Upper lobe of left lung (tissue), 6 donors: Measurements from ENCODE around the gene TGFB2. TPM values are rescaled to one million over a fixed set of nuclear protein-coding genes. Genes with fewer than 3 reads are reported as not detected.
A peak's percentile ranks its signal among the peaks of the same experiment; 100 is the strongest.
"Not testable (repeated sequence)": the region's sequence is repeated elsewhere in the genome, so short reads cannot be mapped to it uniquely, and the experiment has no call there.

ENCODE experiments used
- ATAC-seq, 2 donors: fragments of 200-7000 bp; cut with Tn5 transposase; one replicate each; pipeline ENCODE4 v1.9.1; 2022; ENCODE audit warnings: mild to moderate bottlenecking in 2 of 2, moderate library complexity in 2 of 2; ENCODE audit not compliant: low FRiP score in 2 of 2
- DNase-seq, 2 donors: peaks; one replicate each; pipeline ENCODE4 v3.0.0-alpha.2; 2019 to 2020
- H3K27ac ChIP-seq, 4 donors: fragments of 200-600 bp; sonication (generic); one replicate each; pipeline ENCODE4 v1.5.1; 2016 to 2019
- H3K27me3 ChIP-seq, 4 donors: fragments of 200-600 bp; sonication (generic); one replicate each; pipeline ENCODE4 v1.5.1; 2017 to 2019
- H3K36me3 ChIP-seq, 4 donors: fragments of 200-600 bp; sonication (generic); one replicate each; pipeline ENCODE4 v1.5.1; 2016 to 2019
- H3K4me1 ChIP-seq, 4 donors: fragments of 200-600 bp; sonication (generic); one replicate each; pipeline ENCODE4 v1.5.1; 2018 to 2019
- H3K4me3 ChIP-seq, 4 donors: fragments of 200-600 bp; sonication (generic); one replicate each; pipeline ENCODE4 v1.5.1; 2017 to 2019; ENCODE audit warnings: mild to moderate bottlenecking in 2 of 4, moderate library complexity in 1 of 4
- H3K9me3 ChIP-seq, 4 donors: fragments of 200-600 bp; sonication (generic); one replicate each; pipeline ENCODE4 v1.5.1; 2018 to 2019
- CTCF ChIP-seq, 6 experiments: fragments of 450-650 bp in 4 of 6; fragments of 200-600 bp in 2 of 6; sonication (generic) in 2 of 6; IDR thresholded peaks; one replicate each; pipeline ENCODE4 v1.5.1; 2016 to 2019; ENCODE audit warnings: antibody characterized with exemption in 6 of 6
- EP300 ChIP-seq, 4 donors: sonication (generic); formaldehyde crosslinking; IDR thresholded peaks; one replicate each; pipeline ENCODE4 v1.5.1; 2017; ENCODE audit warnings: antibody characterized with exemption in 4 of 4, control low read depth in 2 of 4
- POLR2A ChIP-seq, 4 donors: fragments of 450-650 bp; IDR thresholded peaks; one replicate each; pipeline ENCODE4 v1.5.1; 2016 to 2017; ENCODE audit warnings: antibody characterized with exemption in 4 of 4, mild to moderate bottlenecking in 2 of 4
- POLR2AphosphoS5 ChIP-seq, 2 donors: sonication (generic); formaldehyde crosslinking; IDR thresholded peaks; one replicate each; pipeline ENCODE4 v1.5.1; 2017; ENCODE audit warnings: antibody characterized with exemption in 2 of 2
- WGBS, 2 donors: methylation state at CpG; one replicate each; pipeline ENCODE4 v1.1.5; 2017 to 2018; 5-methylcytosine and 5-hydroxymethylcytosine counted together
- total RNA-seq, 6 donors: library from RNA; depleted of rRNA in 4 of 6; stranded (reverse); fragments of >200 nt in 4 of 6; gene quantifications; one replicate each; pipeline versions ENCODE4 v1.1.0 to v1.2.1, GENCODE V29; 2016 to 2021
- donor health status: DM: no; HTN: no; CAD: no; lungs with moderate emphysema.
- donor health status: DM: no; HTN: yes; CAD: no; lungs with severe emphysema.

TGFB2 gene
- total RNA-seq, 6 donors from 2014 or later: 4.2 to 13.7 (median 9.9) TPM

- TF ChIP-seq POLR2A (IDR thresholded peaks at IDR 0.05): no peak
- no peak for TF ChIP-seq POLR2AphosphoS5 (IDR thresholded peaks at IDR 0.05)
- no peak for TF ChIP-seq EP300 (IDR thresholded peaks at IDR 0.05)
- no peak for TF ChIP-seq CTCF (IDR thresholded peaks at IDR 0.05)
- Histone ChIP-seq H3K36me3 (peaks cover 0 to 5% (median 0%) of the 10 kb centered on the region in 4 donors), H3K4me3 (no peak overlapping the region), H3K27me3 (no peaks in the 10 kb centered on the region), H3K9me3 (no peaks in the 10 kb centered on the region), H3K4me1 (no peaks in the 10 kb centered on the region), H3K27ac (no peak overlapping the region)
- DNase-seq (no peak), ATAC-seq (no peak)
- WGBS, 2 donors: 77 to 86% methylated on average over 5 of the region's 5 CpGs
Observed at GRCh38 chr1:218317061-218317460, 28.1 kb upstream of the TGFB2 start.

GRCh38 chr1:218320182-218320581, 25.0 kb upstream of the TGFB2 start:
- H3K9me3 ChIP-seq, ATAC-seq, H3K4me3 ChIP-seq, H3K4me1 ChIP-seq, H3K27me3 ChIP-seq, DNase-seq, H3K27ac ChIP-seq: not testable (repeated sequence)
- 88 to 100% methylated on average over 1 to 2 of the region's 3 CpGs for WGBS, 2 donors
- H3K36me3 ChIP-seq: peaks cover 0 to 28% (median 19%) of the 10 kb centered on the region in 4 donors

- H3K9me3 ChIP-seq: no peaks in the 10 kb centered on the region
- DNase-seq (peak in 1 of 2 donors; percentile 65), ATAC-seq (no peak)
- H3K27me3 ChIP-seq: no peaks in the 10 kb centered on the region
- no peak overlapping the region for H3K4me3 ChIP-seq
- H3K27ac ChIP-seq: no peak overlapping the region
- no peaks in the 10 kb centered on the region for H3K4me1 ChIP-seq
- WGBS, 2 donors: 96% methylated on average over 13 to 17 of the region's 17 CpGs
- no peak for TF ChIP-seq POLR2A (IDR thresholded peaks at IDR 0.05)
- TF ChIP-seq CTCF (IDR thresholded peaks at IDR 0.05): no peak
- H3K36me3 ChIP-seq: peaks cover 0 to 32% (median 19%) of the 10 kb centered on the region in 4 donors
Observed at GRCh38 chr1:218322762-218323161, 22.4 kb upstream of the TGFB2 start.

GRCh38 chr1:218323568-218324225, 21.4 kb upstream of the TGFB2 start:
- Histone ChIP-seq H3K9me3 (no peaks in the 10 kb centered on the region), H3K27me3 (no peaks in the 10 kb centered on the region), H3K4me1 (no peaks in the 10 kb centered on the region), H3K27ac (no peak overlapping the region), H3K4me3 (no peak overlapping the region), H3K36me3 (peaks cover 0 to 32% (median 19%) of the 10 kb centered on the region in 4 donors)
- DNase-seq (peak in 1 of 2 donors; percentile 50), ATAC-seq (peak; percentile 31 to 57)
- 95 to 96% methylated on average over 8 to 21 of the region's 21 CpGs for WGBS, 2 donors
- TF ChIP-seq CTCF (IDR thresholded peaks at IDR 0.05): no peak
- TF ChIP-seq POLR2A (IDR thresholded peaks at IDR 0.05): no peak
- no peak for TF ChIP-seq POLR2AphosphoS5 (IDR thresholded peaks at IDR 0.05)
- no peak for TF ChIP-seq EP300 (IDR thresholded peaks at IDR 0.05)

GRCh38 chr1:218324226-218324580, 20.9 kb upstream of the TGFB2 start:
- no peak for TF ChIP-seq POLR2A (IDR thresholded peaks at IDR 0.05)
- TF ChIP-seq POLR2AphosphoS5 (IDR thresholded peaks at IDR 0.05): no peak
- TF ChIP-seq EP300 (IDR thresholded peaks at IDR 0.05): no peak
- TF ChIP-seq CTCF (IDR thresholded peaks at IDR 0.05): no peak
- Histone ChIP-seq H3K27ac (no peak overlapping the region), H3K4me1 (no peaks in the 10 kb centered on the region), H3K27me3 (no peaks in the 10 kb centered on the region), H3K4me3 (no peak overlapping the region), H3K9me3 (no peaks in the 10 kb centered on the region), H3K36me3 (peaks cover 0 to 31% (median 19%) of the 10 kb centered on the region in 4 donors)
- peak in 1 of 2 donors; percentile 11 for ATAC-seq
- DNase-seq: peak in 1 of 2 donors; percentile 68
- WGBS, 2 donors: 97 to 98% methylated on average over 10 of the region's 20 CpGs
